DMS53 treated with DMSO at 0.1 percent for 48 hours (cell line): ENCODE results near the gene AOC1.
A peak's percentile ranks its signal among the peaks of the same experiment; 100 is the strongest.

Experiments
- DNase-seq: peaks from one replicate; lab custom pipeline; 2025; ENCODE audit not compliant: unreplicated experiment; lab: John Stamatoyannopoulos, UW

AOC1 gene

GRCh38 chr7:150857276-150858055 lies 5.1 kb downstream of the AOC1 start:
- no peak for DNase-seq

DNA sequence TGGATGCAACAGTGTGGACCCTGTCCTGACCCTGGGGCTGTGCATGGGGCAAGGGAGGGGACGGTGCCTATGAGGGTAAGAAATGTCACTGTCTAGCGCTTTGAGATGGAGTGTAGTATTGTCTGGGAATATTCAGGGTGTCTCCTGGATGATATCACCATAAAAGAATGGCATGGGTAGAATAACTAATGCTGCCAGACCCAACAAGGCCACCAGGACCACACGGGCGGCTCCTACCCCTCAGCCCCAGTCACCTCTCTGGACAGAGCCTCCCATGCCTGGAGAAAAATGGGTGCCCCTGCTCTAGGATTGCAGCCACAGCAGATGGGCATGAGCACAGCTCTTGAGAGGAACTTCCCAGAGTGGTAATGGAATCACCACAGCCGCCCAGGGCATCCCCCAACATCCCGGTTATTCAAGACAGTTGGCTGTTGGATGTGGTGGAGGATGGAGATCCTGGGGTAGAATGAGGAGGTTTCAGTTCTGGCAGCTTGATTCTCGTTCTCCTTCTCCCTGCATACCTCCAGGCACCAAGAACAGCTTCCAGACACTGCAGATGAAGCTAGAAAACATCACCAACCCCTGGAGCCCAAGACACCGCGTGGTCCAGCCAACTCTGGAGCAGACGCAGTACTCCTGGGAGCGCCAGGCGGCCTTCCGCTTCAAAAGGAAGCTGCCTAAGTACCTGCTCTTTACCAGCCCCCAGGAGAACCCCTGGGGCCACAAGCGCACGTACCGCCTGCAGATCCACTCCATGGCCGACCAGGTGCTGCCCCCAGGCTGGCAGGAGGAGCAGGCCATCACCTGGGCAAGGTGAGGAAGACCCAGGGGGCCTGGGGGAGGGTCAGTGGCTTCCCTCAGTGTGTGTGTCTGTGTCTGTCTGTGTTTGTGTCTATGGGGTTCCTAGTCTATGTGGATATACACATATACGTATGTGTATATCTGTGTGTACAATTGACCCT lies 6.2 kb downstream of the AOC1 start:
- DNase-seq = no peak

GRCh38 chr7:150860291-150860977 lies 8.1 kb downstream of the AOC1 start:
- DNase-seq = no peak

DNA sequence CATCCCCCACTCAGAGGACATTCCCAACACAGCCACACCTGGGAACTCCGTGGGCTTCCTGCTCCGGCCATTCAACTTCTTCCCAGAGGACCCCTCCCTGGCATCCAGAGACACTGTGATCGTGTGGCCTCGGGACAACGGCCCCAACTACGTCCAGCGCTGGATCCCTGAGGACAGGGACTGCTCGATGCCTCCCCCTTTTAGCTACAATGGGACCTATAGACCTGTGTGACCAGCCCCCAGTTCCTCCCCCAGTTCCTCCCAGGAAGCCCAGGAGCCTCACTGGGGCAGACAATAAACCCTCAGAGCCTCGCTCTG lies 8.6 kb downstream of the AOC1 start:
- DNase-seq = no peak

DNA sequence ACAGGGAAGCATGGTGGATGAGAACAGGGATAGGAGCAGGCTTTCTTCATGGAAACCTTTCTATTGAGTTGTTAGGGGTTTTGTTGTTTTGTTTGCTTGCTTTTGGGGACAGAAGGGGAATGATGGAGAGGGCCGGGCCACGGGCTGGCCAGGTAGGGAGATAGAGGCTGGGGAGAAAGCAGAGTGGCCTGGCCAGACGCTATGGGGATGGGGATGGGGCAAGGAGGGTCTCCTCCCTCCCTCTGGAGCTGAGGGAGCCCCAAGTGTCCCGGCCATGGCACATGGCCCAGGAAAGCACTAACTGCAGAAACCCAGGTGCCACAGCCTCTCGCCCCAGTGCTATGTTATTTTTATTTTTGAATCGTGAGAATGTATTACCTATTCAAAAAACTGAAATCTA lies 10.0 kb downstream of the AOC1 start:
- DNase-seq = no peak

DNA sequence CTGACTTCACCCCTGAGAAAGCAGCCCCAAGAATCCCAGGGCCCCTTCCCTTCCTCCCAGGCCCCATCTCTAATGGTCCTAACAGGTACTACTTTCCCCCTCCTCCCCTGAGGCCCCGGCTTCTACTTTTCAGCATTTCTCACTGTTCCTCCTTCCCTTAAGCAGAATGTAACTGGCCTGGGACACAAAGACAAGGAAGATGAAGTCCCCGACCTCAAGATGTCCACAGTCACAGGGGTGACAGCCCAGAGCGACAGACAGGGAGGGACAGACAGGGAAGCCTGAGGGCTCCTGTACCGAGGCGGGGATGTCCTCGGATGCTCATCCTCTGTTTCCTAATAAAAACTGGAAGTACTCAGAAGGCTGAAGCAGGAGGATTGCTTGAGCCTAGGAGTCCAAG lies 11.6 kb downstream of the AOC1 start:
- DNase-seq = no peak

DNA sequence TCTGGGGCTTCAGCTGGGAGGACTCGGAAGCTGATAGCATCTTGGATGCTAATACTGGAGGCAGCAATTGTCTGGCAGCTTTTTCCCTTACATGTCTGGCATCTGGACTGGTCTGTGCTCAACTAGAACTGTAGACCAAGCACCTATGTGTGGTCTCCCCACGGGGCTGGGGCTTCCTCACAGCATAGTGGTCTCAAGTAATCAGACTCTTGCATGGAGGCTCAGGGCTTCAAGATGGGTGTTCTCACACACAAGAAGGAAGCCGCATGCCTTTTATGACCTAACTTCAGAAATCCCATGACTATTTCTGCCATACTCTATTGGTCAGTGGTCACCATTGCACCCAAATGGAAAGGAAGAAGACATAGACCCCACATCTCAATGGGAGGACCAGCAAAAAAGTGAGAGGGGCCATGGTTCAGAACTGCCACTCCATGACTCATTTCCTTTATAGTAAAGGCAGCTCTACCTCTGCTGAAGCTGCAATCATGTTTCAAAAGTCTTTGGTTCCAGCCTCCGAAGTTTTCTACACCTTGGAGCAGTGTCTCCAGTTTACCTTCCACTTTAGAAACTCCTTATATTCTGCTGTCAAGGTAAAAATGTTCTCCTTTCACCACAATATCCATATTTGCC lies 14.7 kb downstream of the AOC1 start:
- DNase-seq = no peak

GRCh38 chr7:150867605-150868004 lies 15.3 kb downstream of the AOC1 start:
- no peak for DNase-seq

DNA sequence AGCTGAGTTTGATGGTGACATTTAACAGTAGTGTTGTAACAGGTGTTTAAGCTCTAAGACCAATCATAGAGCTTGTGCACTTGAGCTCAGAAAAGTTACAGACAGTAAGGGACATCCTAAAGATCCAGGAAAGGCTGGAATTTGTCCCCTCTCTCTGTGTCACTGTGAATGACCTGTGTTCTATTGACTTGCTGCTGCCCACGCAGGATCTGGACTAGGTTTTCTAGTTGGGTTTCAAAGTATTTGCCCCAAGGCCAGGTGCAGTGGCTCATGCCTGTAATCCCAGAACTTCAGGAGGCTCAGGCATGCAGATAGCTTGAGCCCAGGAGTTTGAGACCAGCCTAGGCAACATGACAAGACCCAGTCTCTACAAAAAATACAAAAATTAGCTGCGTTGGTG lies 17.1 kb downstream of the AOC1 start:
- no peak for DNase-seq

- DNase-seq = no peak
Measured at GRCh38 chr7:150871601-150872000, 19.3 kb downstream of the AOC1 start.

DNA sequence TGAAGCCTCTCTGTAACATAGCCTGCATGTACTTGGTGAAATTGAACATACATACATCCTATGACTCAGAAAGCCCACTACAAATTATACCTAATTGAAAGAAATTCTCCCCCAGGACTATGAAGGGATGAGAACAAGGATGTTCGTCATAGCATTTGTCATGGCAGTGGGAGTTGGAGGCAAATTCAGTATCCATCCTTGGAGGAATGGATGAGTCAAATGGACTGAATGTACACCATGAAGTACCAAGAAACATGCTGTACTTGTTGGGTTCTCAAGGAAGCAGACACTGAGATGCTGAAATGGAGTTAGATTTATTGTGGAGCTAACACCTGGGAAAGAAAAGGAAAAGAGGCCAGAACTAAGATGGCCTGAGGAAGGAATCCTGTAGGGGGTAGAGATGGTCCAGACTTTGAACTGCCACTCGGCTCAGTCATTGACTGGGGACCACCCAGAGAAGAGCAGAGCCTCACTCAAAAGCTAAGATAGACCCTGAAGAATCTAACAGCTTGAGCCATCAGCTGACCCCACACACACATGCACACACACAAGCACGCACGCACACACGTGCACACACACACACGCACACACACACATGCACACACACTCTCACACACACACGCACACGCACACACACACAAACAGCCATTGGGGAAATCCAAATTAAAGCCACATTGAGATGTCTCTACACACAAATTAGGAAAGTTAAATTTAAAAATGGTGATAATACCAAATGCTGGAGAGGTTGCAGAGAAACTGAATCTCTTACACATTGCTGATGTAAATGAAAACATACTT lies 22.3 kb downstream of the AOC1 start:
- DNase-seq = no peak

GRCh38 chr7:150875791-150876190 lies 23.5 kb downstream of the AOC1 start:
- no peak for DNase-seq

DNA sequence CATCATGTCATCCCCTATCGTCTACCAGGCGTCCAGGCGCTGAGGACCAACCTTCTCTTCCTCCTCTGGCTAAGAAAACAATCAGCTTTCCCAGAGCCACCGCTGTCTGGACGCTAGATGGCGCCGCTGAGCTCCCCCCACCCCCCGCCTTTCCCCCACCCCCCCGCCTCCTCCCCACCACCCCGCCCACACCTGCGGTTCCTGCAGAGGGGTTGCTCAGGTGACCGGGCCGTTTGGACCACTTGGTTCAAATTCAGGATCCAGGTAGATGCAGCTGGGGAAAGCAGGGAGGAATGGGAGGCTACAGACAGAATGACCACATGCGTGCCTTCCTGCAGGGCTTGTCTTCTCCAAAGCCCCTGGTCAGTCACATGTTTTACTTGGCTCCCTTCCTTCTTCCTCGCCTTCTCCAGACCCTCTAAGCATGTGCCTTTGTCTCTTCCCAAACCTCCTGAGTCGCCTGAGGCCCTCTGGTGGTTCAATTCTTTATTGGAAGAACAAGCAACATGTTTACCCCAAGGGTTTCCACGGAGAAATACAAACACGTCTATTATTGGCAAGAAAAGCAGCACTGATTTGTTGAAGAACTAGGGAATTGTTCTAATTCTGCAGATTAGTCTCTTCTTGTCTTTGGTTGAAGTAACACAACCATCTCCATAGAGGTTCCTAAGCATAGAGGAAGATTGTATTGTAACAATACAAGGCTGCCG lies 24.7 kb downstream of the AOC1 start:
- DNase-seq = peak; percentile 85

DNA sequence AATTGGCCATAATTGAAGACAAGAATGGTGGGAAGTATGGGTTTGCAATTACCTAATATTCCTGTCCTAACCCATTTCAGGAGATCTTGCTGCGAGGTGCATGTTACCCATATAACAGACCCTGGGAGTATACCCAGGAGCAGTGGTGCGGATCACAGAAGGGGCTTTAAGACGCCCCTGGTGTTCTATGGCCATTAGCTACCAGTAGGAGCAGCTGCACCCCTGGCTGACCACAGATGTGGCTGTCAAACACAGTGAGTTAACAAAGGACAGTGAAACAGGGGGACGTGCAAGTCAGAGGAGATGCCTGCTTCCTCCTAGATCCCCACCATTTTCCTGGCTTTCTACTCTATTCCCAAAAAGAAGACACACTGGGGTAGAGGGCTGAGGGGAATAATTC lies 25.2 kb downstream of the AOC1 start:
- DNase-seq = no peak

- DNase-seq = peak; percentile 70
Measured at GRCh38 chr7:150879345-150879744, 27.0 kb downstream of the AOC1 start.

GRCh38 chr7:150881189-150881588 lies 28.9 kb downstream of the AOC1 start:
- no peak for DNase-seq

GRCh38 chr7:150890853-150891584 lies 38.7 kb downstream of the AOC1 start:
- no peak for DNase-seq

GRCh38 chr7:150891740-150892139 lies 39.4 kb downstream of the AOC1 start:
- DNase-seq = no peak

DNA sequence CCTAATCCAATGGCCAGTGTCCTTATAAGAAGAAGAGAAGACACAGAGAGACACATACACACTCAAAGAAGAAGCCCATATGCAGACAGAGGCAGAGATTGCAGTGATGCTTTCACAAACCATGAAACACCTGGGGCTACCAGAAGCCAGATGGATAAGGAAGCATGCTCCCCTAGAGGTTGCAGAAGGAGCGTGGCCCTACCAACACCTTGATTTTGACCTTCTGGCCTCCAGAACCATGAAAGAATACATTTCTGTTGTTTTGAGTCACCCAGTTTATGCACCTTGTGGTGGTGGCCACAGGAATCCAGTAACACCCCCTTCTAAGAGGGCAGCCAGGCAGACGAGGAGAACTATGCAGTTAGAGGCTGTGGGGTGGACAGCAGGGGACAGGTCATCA lies 43.5 kb downstream of the AOC1 start:
- no peak for DNase-seq
